K562 (cell line): Measurements from ENCODE around the gene OR1D2. TPM values are rescaled to one million over a fixed set of nuclear protein-coding genes. Genes with fewer than 3 reads are reported as not detected.
A peak's percentile ranks its signal among the peaks of the same experiment; 100 is the strongest.

Experiments used
- CTCF ChIP-seq, 3 experiments: IDR thresholded peaks in 2 of 3; conservative IDR thresholded peaks in 1 of 3; 2 replicates each; pipeline ENCODE4 v1.5.1; 2011 to 2012; ENCODE audit warnings: low read length in 3 of 3, mild to moderate bottlenecking in 3 of 3, control low read depth in 2 of 3, improper control_type of control experiment in 1 of 3, inconsistent platforms in 1 of 3, low read depth in 1 of 3, mixed read lengths in 1 of 3, moderate library complexity in 1 of 3; ENCODE audit not compliant: insufficient read depth in 2 of 3
- DIDO1 ChIP-seq: fragments of 450-650 bp; IDR thresholded peaks from 2 replicates; pipeline ENCODE4 v1.6.1; 2016; ENCODE audit warnings: low read depth, missing biosample characterization, missing genetic modification characterization
- FOS ChIP-seq: IDR thresholded peaks from 3 replicates; pipeline ENCODE4 v1.6.1; 2011; ENCODE audit not compliant: insufficient read length; ENCODE audit errors: extremely low read depth
- JUN ChIP-seq, 2 experiments: sonication (generic) in 1 of 2; formaldehyde crosslinking in 1 of 2; IDR thresholded peaks; 2 replicates each; pipeline versions ENCODE4 v1.6.1 to v1.8.0; 2012 to 2022; ENCODE audit warnings: borderline replicate concordance in 2 of 2, mild to moderate bottlenecking in 2 of 2, improper control_type of control experiment in 1 of 2, low read depth in 1 of 2, low read length in 1 of 2, missing genetic modification reagents in 1 of 2
- NRF1 ChIP-seq, 2 experiments: fragments of 450-650 bp; IDR thresholded peaks in 1 of 2; conservative IDR thresholded peaks in 1 of 2; 2 replicates each; pipeline ENCODE4 v1.6.1; 2014; ENCODE audit warnings: mild to moderate bottlenecking in 2 of 2
- SP2 ChIP-seq: IDR thresholded peaks from 2 replicates; pipeline ENCODE4 v1.6.1; 2011; ENCODE audit warnings: mild to moderate bottlenecking, low read depth, low read length, moderate library complexity; ENCODE audit not compliant: poor library complexity, severe bottlenecking; ENCODE audit errors: extremely low read depth
- ZBTB11 ChIP-seq, 3 experiments: fragments of 200-800 bp in 1 of 3; fragments of 250-450 bp in 1 of 3; fragments of 450-650 bp in 1 of 3; sonication (Bioruptor Pico) in 1 of 3; sonication (Bioruptor generic) in 1 of 3; formaldehyde crosslinking in 1 of 3; IDR thresholded peaks; 2 replicates each; pipeline versions ENCODE4 v1.6.1 to v1.8.0; 2016 to 2022; ENCODE audit warnings: mild to moderate bottlenecking in 2 of 3, missing genetic modification characterization in 2 of 3, missing compliant biosample characterization in 1 of 3, moderate library complexity in 1 of 3
- ZNF24 ChIP-seq: fragments of 450-650 bp; IDR thresholded peaks from 2 replicates; pipeline ENCODE4 v1.6.1; 2016
- ZNF280A ChIP-seq: fragments of 450-650 bp; IDR thresholded peaks from 2 replicates; pipeline ENCODE4 v1.6.1; 2018; ENCODE audit warnings: mild to moderate bottlenecking, low read depth; ENCODE audit not compliant: partially characterized antibody
- polyA plus RNA-seq, 8 experiments: library from polyadenylated mRNA; depleted of rRNA in 4 of 8; stranded (reverse) in 5 of 8; unstranded in 3 of 8; fragments of >200 nt; fragmentation: Nextera tagmentation in 2 of 8; fragmentation: Illumina TruSeq in 1 of 8; extraction: Ambion mirVana in 2 of 8; extraction: Trizol in 1 of 8; gene quantifications; 2 replicates each; pipeline versions ENCODE4 v1.2.1 to v1.2.3, GENCODE V29; 2011 to 2014; ENCODE audit warnings: inconsistent platforms in 1 of 8, missing spikeins in 1 of 8
- total RNA-seq, 7 experiments: library from RNA; depleted of rRNA in 6 of 7; stranded (reverse); fragments of >200 nt in 6 of 7; fragmentation: Illumina TruSeq in 2 of 7; extraction: Trizol in 2 of 7; gene quantifications; 2 replicates each; pipeline versions ENCODE4 v1.2.1 to v1.2.3, GENCODE V29; 2011 to 2021; ENCODE audit warnings: low replicate concordance in 1 of 7

Gene OR1D2
- total and polyA plus RNA-seq, 9 of the 15 experiments (the other 6 are each of a cell fraction or from before 2014, with no cell fraction given): not detected

GRCh38 chr17:3048727-3049471 lies 55.3 kb downstream of the OR1D2 start (continued):
- TF ChIP-seq ZBTB11 (CRISPR knock-in tag; IDR thresholded peaks at IDR 0.05) (peak; percentile 55 to 94 (median 94); a peak in 5 of 6 replicates), ZNF280A (no peak), DIDO1 (tag) (0 out of 2 replicates have a peak, but pooled peaks have one; percentile 18), FOS (peak; percentile 60), NRF1 (conservative IDR thresholded peaks at IDR 0.05 in 1 of 2, IDR thresholded peaks at IDR 0.05 in 1 of 2) (0 out of 4 replicates have a peak, but pooled peaks of 1 of the 2 experiments have one; percentile 16), JUN (IDR thresholded peaks at IDR 0.05; ENCODE audit: borderline replicate concordance, low read depth, low read length) (no peak), JUN (CRISPR knock-in tag; IDR thresholded peaks at IDR 0.05; ENCODE audit: borderline replicate concordance) (no peak), CTCF (IDR thresholded peaks at IDR 0.05 in 2 of 3, conservative IDR thresholded peaks at IDR 0.05 in 1 of 3; ENCODE audit: insufficient read depth in 2 of 3, low read depth in 1 of 3, low read length in 3 of 3) (peak; percentile 48 to 52 (median 51)), SP2 (peak; percentile 49), ZNF24 (no peak)
